Central memory CD8-positive, alpha-beta T cell (primary cell): ENCODE data around the gene LRMDA.
"Not testable (repeated sequence)": the region's sequence is repeated elsewhere in the genome, so short reads cannot be mapped to it uniquely, and the experiment has no call there.

Source experiments
- ATAC-seq: fragments of 150-1000 bp; cut with Tn5 transposase; replicated peaks from 2 replicates; pipeline ENCODE4 v1.10.0; 2022; ENCODE audit warnings: mild to moderate bottlenecking, moderate FRiP score, moderate number of reproducible peaks; ENCODE audit not compliant: poor library complexity, severe bottlenecking; ENCODE audit errors: extremely low read depth
- DNase-seq, 2 donors: peaks; one replicate each; pipeline ENCODE4 v3.0.0; 2021; ENCODE audit warnings: low spot score in 2 of 2
- H3K27ac Mint-ChIP-seq: one replicate; pipeline ENCODE4 v1.8.0; 2022; ENCODE audit warnings: low read depth, mild to moderate bottlenecking, moderate library complexity, mixed read lengths
- H3K27me3 Mint-ChIP-seq: one replicate; pipeline ENCODE4 v1.8.0; 2022; ENCODE audit warnings: mixed read lengths
- H3K36me3 Mint-ChIP-seq: one replicate; pipeline ENCODE4 v1.8.0; 2022; ENCODE audit warnings: mild to moderate bottlenecking, moderate library complexity, mixed read lengths; ENCODE audit not compliant: insufficient read depth
- H3K4me1 Mint-ChIP-seq: one replicate; pipeline ENCODE4 v1.8.0; 2022; ENCODE audit warnings: mixed read lengths
- H3K4me3 Mint-ChIP-seq: one replicate; pipeline ENCODE4 v1.8.0; 2022; ENCODE audit warnings: mild to moderate bottlenecking, moderate library complexity, mixed read lengths
- H3K9me3 Mint-ChIP-seq: one replicate; pipeline ENCODE4 v1.8.0; 2022; ENCODE audit warnings: mixed read lengths

The LRMDA gene

GRCh38 chr10:75742355-75742754, 310.9 kb downstream of the LRMDA start:
- Mint-ChIP-seq H3K9me3 (peaks cover 6% of the 10 kb centered on the region), H3K27me3 (peaks cover 40% of the 10 kb centered on the region), H3K36me3 (peaks cover 2% of the 10 kb centered on the region), H3K27ac (no peak overlapping the region), H3K4me3 (no peak overlapping the region), H3K4me1 (no peaks in the 10 kb centered on the region)
- ATAC-seq = no peak
- no peak for DNase-seq

- Mint-ChIP-seq H3K36me3 (peaks cover 2% of the 10 kb centered on the region), H3K4me1 (no peaks in the 10 kb centered on the region), H3K4me3 (no peak overlapping the region), H3K27me3 (peaks cover 32% of the 10 kb centered on the region), H3K27ac (no peak overlapping the region), H3K9me3 (peaks cover 6% of the 10 kb centered on the region)
- no peak for ATAC-seq
- DNase-seq = no peak
Observed at GRCh38 chr10:75743291-75743778, 311.9 kb downstream of the LRMDA start.

- Mint-ChIP-seq H3K4me3 (no peak overlapping the region), H3K27ac (no peak overlapping the region), H3K36me3 (peaks cover 2% of the 10 kb centered on the region), H3K9me3 (peaks cover 6% of the 10 kb centered on the region), H3K4me1 (no peaks in the 10 kb centered on the region), H3K27me3 (peaks cover 32% of the 10 kb centered on the region)
- ATAC-seq (no peak), DNase-seq (no peak)
Observed at GRCh38 chr10:75744261-75744660, 312.8 kb downstream of the LRMDA start.

GRCh38 chr10:75746356-75746755, 314.9 kb downstream of the LRMDA start:
- H3K4me1 Mint-ChIP-seq = no peaks in the 10 kb centered on the region
- peaks cover 32% of the 10 kb centered on the region for H3K27me3 Mint-ChIP-seq
- DNase-seq (no peak), ATAC-seq (no peak)
- H3K36me3 Mint-ChIP-seq = peaks cover 2% of the 10 kb centered on the region
- H3K9me3 Mint-ChIP-seq = peaks cover 6% of the 10 kb centered on the region
- no peak overlapping the region for H3K27ac Mint-ChIP-seq
- no peak overlapping the region for H3K4me3 Mint-ChIP-seq

GRCh38 chr10:75750093-75750875, 318.9 kb downstream of the LRMDA start:
- DNase-seq, ATAC-seq: not testable (repeated sequence)

GRCh38 chr10:75751232-75751631, 319.8 kb downstream of the LRMDA start:
- H3K36me3 Mint-ChIP-seq = no peaks in the 10 kb centered on the region
- ATAC-seq (no peak), DNase-seq (no peak)
- no peaks in the 10 kb centered on the region for H3K9me3 Mint-ChIP-seq
- no peak overlapping the region for H3K27ac Mint-ChIP-seq
- H3K4me3 Mint-ChIP-seq = no peak overlapping the region
- H3K4me1 Mint-ChIP-seq = no peaks in the 10 kb centered on the region
- peaks cover 6% of the 10 kb centered on the region for H3K27me3 Mint-ChIP-seq

More at GRCh38 chr10:75750093-75750875, 318.9 kb downstream of the LRMDA start:
- not testable (repeated sequence) for H3K27ac Mint-ChIP-seq, H3K4me3 Mint-ChIP-seq, H3K36me3 Mint-ChIP-seq, H3K9me3 Mint-ChIP-seq, H3K4me1 Mint-ChIP-seq
- peaks cover 12% of the 10 kb centered on the region for H3K27me3 Mint-ChIP-seq

GRCh38 chr10:75753621-75754020, 322.2 kb downstream of the LRMDA start:
- Mint-ChIP-seq H3K4me1 (no peaks in the 10 kb centered on the region), H3K27me3 (no peaks in the 10 kb centered on the region), H3K4me3 (no peak overlapping the region), H3K36me3 (no peaks in the 10 kb centered on the region), H3K27ac (no peak overlapping the region), H3K9me3 (no peaks in the 10 kb centered on the region)
- DNase-seq (no peak), ATAC-seq (no peak)

GRCh38 chr10:75754096-75754831, 322.8 kb downstream of the LRMDA start:
- DNase-seq (no peak), ATAC-seq (no peak)
- H3K27me3 Mint-ChIP-seq = no peaks in the 10 kb centered on the region
- no peaks in the 10 kb centered on the region for H3K4me1 Mint-ChIP-seq
- no peak overlapping the region for H3K4me3 Mint-ChIP-seq
- no peaks in the 10 kb centered on the region for H3K36me3 Mint-ChIP-seq
- no peaks in the 10 kb centered on the region for H3K9me3 Mint-ChIP-seq
- H3K27ac Mint-ChIP-seq = no peak overlapping the region

- no peak overlapping the region for H3K4me3 Mint-ChIP-seq
- H3K4me1 Mint-ChIP-seq = no peaks in the 10 kb centered on the region
- no peaks in the 10 kb centered on the region for H3K9me3 Mint-ChIP-seq
- no peak for ATAC-seq
- DNase-seq = no peak
- H3K27ac Mint-ChIP-seq = no peak overlapping the region
- H3K27me3 Mint-ChIP-seq = no peaks in the 10 kb centered on the region
- no peaks in the 10 kb centered on the region for H3K36me3 Mint-ChIP-seq
Observed at GRCh38 chr10:75755528-75755927, 324.1 kb downstream of the LRMDA start.

GRCh38 chr10:75761289-75761688, 329.9 kb downstream of the LRMDA start:
- DNase-seq (no peak), ATAC-seq (no peak)
- H3K4me1 Mint-ChIP-seq = no peaks in the 10 kb centered on the region
- no peak overlapping the region for H3K27ac Mint-ChIP-seq
- H3K27me3 Mint-ChIP-seq = no peaks in the 10 kb centered on the region
- H3K9me3 Mint-ChIP-seq = no peaks in the 10 kb centered on the region
- H3K4me3 Mint-ChIP-seq = no peak overlapping the region
- H3K36me3 Mint-ChIP-seq = no peaks in the 10 kb centered on the region

GRCh38 chr10:75762431-75762802, 331.0 kb downstream of the LRMDA start:
- ATAC-seq = no peak
- no peak overlapping the region for H3K27ac Mint-ChIP-seq
- H3K9me3 Mint-ChIP-seq = no peaks in the 10 kb centered on the region
- no peak overlapping the region for H3K4me3 Mint-ChIP-seq
- H3K36me3 Mint-ChIP-seq = no peaks in the 10 kb centered on the region
- no peak for DNase-seq
- H3K4me1 Mint-ChIP-seq = no peaks in the 10 kb centered on the region
- no peaks in the 10 kb centered on the region for H3K27me3 Mint-ChIP-seq

- H3K36me3 Mint-ChIP-seq = no peaks in the 10 kb centered on the region
- H3K27me3 Mint-ChIP-seq = no peaks in the 10 kb centered on the region
- H3K9me3 Mint-ChIP-seq = no peaks in the 10 kb centered on the region
- H3K4me1 Mint-ChIP-seq = no peaks in the 10 kb centered on the region
- ATAC-seq = no peak
- no peak overlapping the region for H3K4me3 Mint-ChIP-seq
- H3K27ac Mint-ChIP-seq = no peak overlapping the region
- DNase-seq = no peak
Observed at GRCh38 chr10:75763652-75764051, 332.2 kb downstream of the LRMDA start.
